NCI-H524 treated with DMSO at 0.1 percent for 48 hours (cell line): ENCODE results near the gene OR11A1.
"Not testable (repeated sequence)": the region's sequence is repeated elsewhere in the genome, so short reads cannot be mapped to it uniquely, and the experiment has no call there.

Experiments
- DNase-seq: peaks from one replicate; lab custom pipeline; 2025; lab: John Stamatoyannopoulos, UW

The OR11A1 gene

GRCh38 chr6:29478740-29479139, 21.9 kb upstream of the OR11A1 start:
- no peak for DNase-seq

GRCh38 chr6:29477923-29478450, 21.1 kb upstream of the OR11A1 start:
- DNase-seq: no peak

- no peak for DNase-seq
Measured at GRCh38 chr6:29474996-29475395, 18.1 kb upstream of the OR11A1 start.

- no peak for DNase-seq
Measured at GRCh38 chr6:29466241-29466640, 9.4 kb upstream of the OR11A1 start.

GRCh38 chr6:29465801-29466200, 8.9 kb upstream of the OR11A1 start:
- DNase-seq: no peak

- DNase-seq: no peak
Measured at GRCh38 chr6:29465279-29465678, 8.4 kb upstream of the OR11A1 start.

- DNase-seq: no peak
Measured at GRCh38 chr6:29462022-29462421, 5.2 kb upstream of the OR11A1 start.

- no peak for DNase-seq
Measured at GRCh38 chr6:29461021-29461814, 4.3 kb upstream of the OR11A1 start.

- DNase-seq: no peak
Measured at GRCh38 chr6:29451471-29452193, 5.2 kb downstream of the OR11A1 start.

GRCh38 chr6:29447670-29448069, 9.2 kb downstream of the OR11A1 start:
- DNase-seq: no peak

GRCh38 chr6:29444031-29444430, 12.8 kb downstream of the OR11A1 start:
- not testable (repeated sequence) for DNase-seq

- no peak for DNase-seq
Measured at GRCh38 chr6:29442719-29443118, 14.2 kb downstream of the OR11A1 start.

- DNase-seq: no peak
Measured at GRCh38 chr6:29439006-29439405, 17.9 kb downstream of the OR11A1 start, which contains the start of gene OR10C1. Gene OR10C1 (plus strand): TSS chr6:29439306. CDS start chr6:29440016, 710 bp downstream.

- not testable (repeated sequence) for DNase-seq
Measured at GRCh38 chr6:29436730-29437129, 20.1 kb downstream of the OR11A1 start.

- no peak for DNase-seq
Measured at GRCh38 chr6:29426654-29427053, 30.2 kb downstream of the OR11A1 start.

GRCh38 chr6:29425075-29425474, 31.8 kb downstream of the OR11A1 start:
- DNase-seq: no peak

- no peak for DNase-seq
Measured at GRCh38 chr6:29424575-29424974, 32.3 kb downstream of the OR11A1 start.

GRCh38 chr6:29424168-29424567, 32.7 kb downstream of the OR11A1 start:
- DNase-seq: no peak

- DNase-seq: no peak
Measured at GRCh38 chr6:29419516-29419915, 37.4 kb downstream of the OR11A1 start.

- no peak for DNase-seq
Measured at GRCh38 chr6:29414588-29414987, 42.3 kb downstream of the OR11A1 start, which contains the start of gene OR12D1. Gene OR12D1 (plus strand): TSS chr6:29414928.

GRCh38 chr6:29403801-29404200, 53.1 kb downstream of the OR11A1 start:
- DNase-seq: no peak

GRCh38 chr6:29399525-29399924, 57.3 kb downstream of the OR11A1 start:
- DNase-seq: no peak

- DNase-seq: no peak
Measured at GRCh38 chr6:29395331-29395730, 61.5 kb downstream of the OR11A1 start, which contains the start of gene OR12D2. Gene OR12D2 (plus strand): TSS chr6:29395631. CDS start chr6:29396700, 1,069 bp downstream.
